HL-60/S4 treated with phorbol 12-myristate 13-acetate at 8.2 ng/mL for 4 days and 3 days (cell line): ENCODE measurements around the gene SUSD2.
"Not testable (repeated sequence)": the region's sequence is repeated elsewhere in the genome, so short reads cannot be mapped to it uniquely, and the experiment has no call there.

ENCODE experiments used
- in situ Hi-C: fragments of 300-500 bp; cut with MboI; formaldehyde crosslinking; loops from 2 replicates; pipeline ENCODE4 v1.15.0; 2022; ENCODE audit warnings: low sequenced_read_pairs

Gene SUSD2

GRCh38 chr22:24209016-24209415, 27.7 kb downstream of the SUSD2 start:
- in situ Hi-C loops, result no loop called here

- in situ Hi-C loops, result no loop called here
Measured at GRCh38 chr22:24209687-24210086, 28.4 kb downstream of the SUSD2 start.

GRCh38 chr22:24210409-24210808, 29.1 kb downstream of the SUSD2 start:
- in situ Hi-C loops, result not testable (repeated sequence)

GRCh38 chr22:24211716-24212115, 30.4 kb downstream of the SUSD2 start:
- in situ Hi-C loops, result not testable (repeated sequence)

GRCh38 chr22:24213111-24213510, 31.8 kb downstream of the SUSD2 start:
- in situ Hi-C loops, result not testable (repeated sequence)

GRCh38 chr22:24214467-24215285, 33.4 kb downstream of the SUSD2 start:
- in situ Hi-C loops, result no loop called here

- in situ Hi-C loops, result no loop called here
Measured at GRCh38 chr22:24216541-24217209, 35.4 kb downstream of the SUSD2 start.

GRCh38 chr22:24217384-24217783, 36.1 kb downstream of the SUSD2 start:
- in situ Hi-C loops, result no loop called here

GRCh38 chr22:24219750-24220149, 38.5 kb downstream of the SUSD2 start:
- in situ Hi-C loops, result no loop called here

- in situ Hi-C loops, result no loop called here
Measured at GRCh38 chr22:24224468-24224867, 43.2 kb downstream of the SUSD2 start.

GRCh38 chr22:24225044-24225601, 43.8 kb downstream of the SUSD2 start:
- in situ Hi-C loops, result no loop called here

GRCh38 chr22:24225951-24226350, 44.7 kb downstream of the SUSD2 start:
- in situ Hi-C loops, result no loop called here

GRCh38 chr22:24230911-24231656, 49.8 kb downstream of the SUSD2 start:
- in situ Hi-C loops, result no loop called here

GRCh38 chr22:24231706-24232105, 50.4 kb downstream of the SUSD2 start:
- in situ Hi-C loops, result no loop called here

GRCh38 chr22:24232124-24232523, 50.8 kb downstream of the SUSD2 start:
- in situ Hi-C loops, result no loop called here

- in situ Hi-C loops, result no loop called here
Measured at GRCh38 chr22:24232725-24233124, 51.4 kb downstream of the SUSD2 start.

GRCh38 chr22:24233235-24233634, 51.9 kb downstream of the SUSD2 start:
- in situ Hi-C loops, result no loop called here

GRCh38 chr22:24233816-24234215, 52.5 kb downstream of the SUSD2 start:
- in situ Hi-C loops, result no loop called here

GRCh38 chr22:24235315-24235714, 54.0 kb downstream of the SUSD2 start:
- in situ Hi-C loops, result no loop called here

- in situ Hi-C loops, result no loop called here
Measured at GRCh38 chr22:24236656-24237055, 55.4 kb downstream of the SUSD2 start.

- in situ Hi-C loops, result not testable (repeated sequence)
Measured at GRCh38 chr22:24238101-24238694, 56.9 kb downstream of the SUSD2 start.
